Esophagus muscularis mucosa (tissue), 4 donors: ENCODE data around the gene POLR3GL. TPM values are rescaled to one million over a fixed set of nuclear protein-coding genes. Genes with fewer than 3 reads are reported as not detected.
"Not testable (repeated sequence)": the region's sequence is repeated elsewhere in the genome, so short reads cannot be mapped to it uniquely, and the experiment has no call there.

ENCODE experiments used
- DNase-seq: peaks from one replicate; pipeline ENCODE4 v3.0.0-alpha.2; 2017; ENCODE audit errors: extremely low spot score
- H3K27ac ChIP-seq, 4 donors: fragments of 200-600 bp; sonication (generic); replicated peaks in 1 of 4; 1 replicate in 3 of 4; 2 replicates in 1 of 4; pipeline ENCODE4 v1.5.1; 2016 to 2019; ENCODE audit warnings: mild to moderate bottlenecking in 1 of 4
- H3K27me3 ChIP-seq, 4 donors: fragments of 200-600 bp; sonication (generic); one replicate each; pipeline versions ENCODE4 v1.5.1 to v1.6.0; 2016 to 2019
- H3K36me3 ChIP-seq, 4 donors: fragments of 200-600 bp; sonication (generic); one replicate each; pipeline ENCODE4 v1.5.1; 2016 to 2019
- H3K4me1 ChIP-seq, 4 donors: fragments of 200-600 bp; sonication (generic); one replicate each; pipeline ENCODE4 v1.5.1; 2016 to 2019
- H3K4me3 ChIP-seq, 4 donors: fragments of 200-600 bp; sonication (generic); 1 replicate in 2 of 4; 2 replicates in 2 of 4; pipeline ENCODE4 v1.5.1; 2016 to 2019; ENCODE audit warnings: mild to moderate bottlenecking in 4 of 4, moderate library complexity in 1 of 4
- H3K9me3 ChIP-seq, 4 donors: fragments of 200-600 bp; sonication (generic); 1 replicate in 3 of 4; 2 replicates in 1 of 4; pipeline ENCODE4 v1.5.1; 2016 to 2019
- CTCF ChIP-seq, 3 experiments: fragments of 200-600 bp in 2 of 3; fragments of 450-650 bp in 1 of 3; sonication (generic) in 2 of 3; IDR thresholded peaks; one replicate each; pipeline ENCODE4 v1.5.1; 2017 to 2019; ENCODE audit warnings: antibody characterized with exemption in 3 of 3, mild to moderate bottlenecking in 2 of 3, moderate library complexity in 1 of 3
- EP300 ChIP-seq: sonication (generic); formaldehyde crosslinking; IDR thresholded peaks from one replicate; pipeline ENCODE4 v1.6.1; 2017; ENCODE audit warnings: antibody characterized with exemption
- POLR2A ChIP-seq: fragments of 450-650 bp; IDR thresholded peaks from one replicate; pipeline ENCODE4 v1.6.1; 2017; ENCODE audit warnings: antibody characterized with exemption, moderate library complexity, mild to moderate bottlenecking, low read depth
- POLR2AphosphoS5 ChIP-seq, 2 donors: sonication (generic); formaldehyde crosslinking; IDR thresholded peaks; one replicate each; pipeline ENCODE4 v1.6.1; 2017; ENCODE audit warnings: antibody characterized with exemption in 2 of 2
- WGBS: methylation state at CpG from one replicate; pipeline ENCODE4 v1.1.5; 2018; 5-methylcytosine and 5-hydroxymethylcytosine counted together
- intact Hi-C: fragments of 100-400 bp; cut with DNase I; formaldehyde crosslinking; loops from one replicate; pipeline ENCODE4 v1.15.1; 2023
- total RNA-seq, 4 donors: library from RNA; depleted of rRNA; stranded (reverse); fragments of >200 nt; gene quantifications; one replicate each; pipeline versions ENCODE4 v1.1.0 to v1.2.1, GENCODE V29; 2016

POLR3GL gene
- total RNA-seq, 4 donors from 2014 or later = 29.0 to 41.5 (median 35.5) TPM

- WGBS = 92% methylated on average over 4 of the region's 4 CpGs
- H3K4me3 ChIP-seq = no peak overlapping the region
- H3K27me3 ChIP-seq = peaks cover 0 to 40% (median 13%) of the 10 kb centered on the region in 4 donors
These were observed 55.9 kb downstream of the POLR3GL start for GRCh38 chr1:146020058-146021049.

GRCh38 chr1:146021050-146021445 is 56.6 kb downstream of the POLR3GL start:
- intact Hi-C loops = no loop called here
- H3K4me3 ChIP-seq = no peak overlapping the region
- WGBS = 37% methylated on average over 1 of the region's 1 CpG
- DNase-seq = no peak
- no peak overlapping the region for H3K27ac ChIP-seq
- peaks cover 8 to 12% (median 11%) of the 10 kb centered on the region in 4 donors for H3K4me1 ChIP-seq
- H3K36me3 ChIP-seq = no peaks in the 10 kb centered on the region
- no peak for TF ChIP-seq POLR2AphosphoS5 (IDR thresholded peaks at IDR 0.05)
- no peak for TF ChIP-seq EP300
- TF ChIP-seq POLR2A = no peak
- no peak for TF ChIP-seq CTCF (IDR thresholded peaks at IDR 0.05)
- H3K9me3 ChIP-seq = no peaks in the 10 kb centered on the region
- peaks cover 0 to 40% (median 13%) of the 10 kb centered on the region in 4 donors for H3K27me3 ChIP-seq

More at GRCh38 chr1:146020058-146021049, 55.9 kb downstream of the POLR3GL start:
- H3K9me3 ChIP-seq = no peaks in the 10 kb centered on the region
- TF ChIP-seq CTCF (IDR thresholded peaks at IDR 0.05) = no peak
- TF ChIP-seq EP300 = no peak
- peaks cover 8 to 12% (median 11%) of the 10 kb centered on the region in 4 donors for H3K4me1 ChIP-seq
- no peak overlapping the region for H3K27ac ChIP-seq
- no peaks in the 10 kb centered on the region for H3K36me3 ChIP-seq
- intact Hi-C loops = no loop called here
- DNase-seq = no peak

- no peak for TF ChIP-seq CTCF (IDR thresholded peaks at IDR 0.05)
- no peak for TF ChIP-seq EP300
- TF ChIP-seq POLR2AphosphoS5 (IDR thresholded peaks at IDR 0.05) = no peak
- TF ChIP-seq POLR2A = no peak
- Histone ChIP-seq H3K4me1 (peaks cover 8 to 12% (median 11%) of the 10 kb centered on the region in 4 donors), H3K9me3 (no peaks in the 10 kb centered on the region), H3K27me3 (peaks cover 0 to 40% (median 13%) of the 10 kb centered on the region in 4 donors), H3K27ac (no peak within 1 kb of the TSS), H3K36me3 (no peaks in the 10 kb centered on the region), H3K4me3 (no peak within 1 kb of the TSS)
- 54% methylated on average over 5 of the region's 5 CpGs for WGBS
- intact Hi-C loops = no loop called here
- DNase-seq = no peak
These were observed 57.3 kb downstream of the POLR3GL start, which contains the start of gene HJV for GRCh38 chr1:146021622-146022402. HJV (minus strand) TSS chr1:146021735; CDS start chr1:146020231, 1,504 bp downstream.

GRCh38 chr1:146022403-146023127 is 58.1 kb downstream of the POLR3GL start:
- TF ChIP-seq EP300 (no peak), POLR2AphosphoS5 (IDR thresholded peaks at IDR 0.05) (no peak), POLR2A (no peak), CTCF (IDR thresholded peaks at IDR 0.05) (no peak)
- Histone ChIP-seq H3K36me3 (no peaks in the 10 kb centered on the region), H3K4me3 (no peak overlapping the region), H3K9me3 (no peaks in the 10 kb centered on the region), H3K4me1 (peaks cover 8 to 12% (median 11%) of the 10 kb centered on the region in 4 donors), H3K27me3 (peaks cover 0 to 40% (median 13%) of the 10 kb centered on the region in 4 donors), H3K27ac (no peak overlapping the region)
- 75% methylated on average over 7 of the region's 7 CpGs for WGBS
- no peak for DNase-seq
- intact Hi-C loops = no loop called here

GRCh38 chr1:146025787-146026495 is 61.5 kb downstream of the POLR3GL start:
- H3K27ac ChIP-seq, intact Hi-C loops: not testable (repeated sequence)
- WGBS = 82% methylated on average over 2 of the region's 2 CpGs

GRCh38 chr1:146026650-146027049 is 62.2 kb downstream of the POLR3GL start:
- H3K4me1 ChIP-seq, H3K27me3 ChIP-seq, intact Hi-C loops, DNase-seq, H3K4me3 ChIP-seq, H3K36me3 ChIP-seq, H3K9me3 ChIP-seq, H3K27ac ChIP-seq: not testable (repeated sequence)
- WGBS = 85% methylated on average over 1 of the region's 1 CpG

More at GRCh38 chr1:146025787-146026495, 61.5 kb downstream of the POLR3GL start:
- H3K27me3 ChIP-seq = peaks cover 0 to 16% (median 6%) of the 10 kb centered on the region in 4 donors
- not testable (repeated sequence) for H3K36me3 ChIP-seq, H3K9me3 ChIP-seq, H3K4me1 ChIP-seq, DNase-seq, H3K4me3 ChIP-seq
